HepG2 (cell line): Measurements from ENCODE around the gene SDC4. TPM values are rescaled to one million over a fixed set of nuclear protein-coding genes. Genes with fewer than 3 reads are reported as not detected.

ENCODE experiments used
- ARNTL ChIP-seq: sonication (generic); formaldehyde crosslinking; IDR thresholded peaks from 2 replicates; pipeline ENCODE4 v1.4.0; 2020; ENCODE audit warnings: mild to moderate bottlenecking, missing genetic modification reagents
- CREB1 ChIP-seq, 2 experiments: fragments of 450-650 bp in 1 of 2; IDR thresholded peaks; 2 replicates each; pipeline ENCODE4 v1.6.1; 2016 to 2017; ENCODE audit warnings: control low read depth in 1 of 2, mild to moderate bottlenecking in 1 of 2, missing compliant biosample characterization in 1 of 2, missing genetic modification characterization in 1 of 2
- DMAP1 ChIP-seq: IDR thresholded peaks from 2 replicates; pipeline ENCODE4 v1.6.1; 2016
- DPF2 ChIP-seq: sonication (generic); formaldehyde crosslinking; IDR thresholded peaks from 2 replicates; pipeline ENCODE4 v1.4.0; 2020; ENCODE audit warnings: mild to moderate bottlenecking, low read depth, missing genetic modification reagents, borderline replicate concordance
- FOXO1 ChIP-seq: sonication (generic); formaldehyde crosslinking; IDR thresholded peaks from 2 replicates; pipeline ENCODE4 v1.4.0; 2020; ENCODE audit warnings: missing genetic modification reagents
- HDAC1 ChIP-seq: sonication (generic); formaldehyde crosslinking; IDR thresholded peaks from 2 replicates; pipeline ENCODE4 v1.5.1; 2020; ENCODE audit warnings: mild to moderate bottlenecking, missing genetic modification reagents
- MEF2D ChIP-seq: sonication (generic); formaldehyde crosslinking; IDR thresholded peaks from 2 replicates; pipeline ENCODE4 v1.5.1; 2020; ENCODE audit warnings: mild to moderate bottlenecking, missing genetic modification reagents
- MTERF4 ChIP-seq: sonication (generic); formaldehyde crosslinking; IDR thresholded peaks from 2 replicates; pipeline ENCODE4 v1.8.0; 2023; ENCODE audit warnings: mild to moderate bottlenecking, missing genetic modification reagents
- NFATC3 ChIP-seq: sonication (generic); formaldehyde crosslinking; IDR thresholded peaks from 2 replicates; pipeline ENCODE4 v1.5.1; 2020; ENCODE audit warnings: mild to moderate bottlenecking, missing genetic modification reagents
- ONECUT2 ChIP-seq: sonication (generic); formaldehyde crosslinking; IDR thresholded peaks from 2 replicates; pipeline ENCODE4 v1.4.0; 2020; ENCODE audit warnings: missing genetic modification reagents
- PLRG1 ChIP-seq: fragments of 450-650 bp; conservative IDR thresholded peaks from 2 replicates; pipeline ENCODE4 v1.6.1; 2016
- RFX1 ChIP-seq: fragments of 450-650 bp; IDR thresholded peaks from 2 replicates; pipeline ENCODE4 v1.6.1; 2017
- RXRA ChIP-seq: sonication (generic); formaldehyde crosslinking; IDR thresholded peaks from 2 replicates; pipeline ENCODE4 v1.5.1; 2020; ENCODE audit warnings: missing genetic modification reagents
- SNAI1 ChIP-seq: sonication (generic); formaldehyde crosslinking; IDR thresholded peaks from 2 replicates; pipeline ENCODE4 v1.5.0; 2020; ENCODE audit warnings: mild to moderate bottlenecking, missing genetic modification reagents, borderline replicate concordance
- SOX13 ChIP-seq, 3 experiments: fragments of 450-650 bp in 1 of 3; sonication (generic) in 1 of 3; formaldehyde crosslinking in 1 of 3; IDR thresholded peaks in 2 of 3; conservative IDR thresholded peaks in 1 of 3; 2 replicates each; pipeline versions ENCODE4 v1.5.0 to v1.6.1; 2016 to 2020; ENCODE audit warnings: antibody characterized with exemption in 1 of 3, mild to moderate bottlenecking in 1 of 3, missing compliant biosample characterization in 1 of 3, missing genetic modification reagents in 1 of 3, moderate library complexity in 1 of 3
- TBX2 ChIP-seq: sonication (generic); formaldehyde crosslinking; IDR thresholded peaks from 2 replicates; pipeline ENCODE4 v1.5.0; 2020; ENCODE audit warnings: missing genetic modification reagents, mild to moderate bottlenecking, borderline replicate concordance
- TFDP2 ChIP-seq: sonication (generic); formaldehyde crosslinking; IDR thresholded peaks from 2 replicates; pipeline ENCODE4 v1.4.0; 2020; ENCODE audit warnings: missing genetic modification reagents
- TRIM22 ChIP-seq: fragments of 450-650 bp; IDR thresholded peaks from 2 replicates; pipeline ENCODE4 v1.6.1; 2017
- ZNF230 ChIP-seq: sonication (generic); formaldehyde crosslinking; IDR thresholded peaks from 2 replicates; pipeline ENCODE4 v1.4.0; 2020; ENCODE audit warnings: mild to moderate bottlenecking, missing genetic modification reagents
- ZNF235 ChIP-seq: sonication (generic); formaldehyde crosslinking; IDR thresholded peaks from 2 replicates; pipeline ENCODE4 v1.8.1; 2023; ENCODE audit warnings: mild to moderate bottlenecking, missing genetic modification reagents, borderline replicate concordance
- polyA plus RNA-seq, 8 experiments: library from polyadenylated mRNA; depleted of rRNA in 3 of 8; stranded (reverse) in 7 of 8; unstranded in 1 of 8; fragments of >200 nt; fragmentation: Illumina TruSeq in 4 of 8; extraction: Trizol in 4 of 8; gene quantifications; 2 replicates each; pipeline versions ENCODE4 v1.2.1 to v1.2.3, GENCODE V29; 2011 to 2016; ENCODE audit warnings: low read depth in 4 of 8, missing spikeins in 1 of 8, mixed read lengths in 1 of 8; ENCODE audit not compliant: insufficient read depth in 1 of 8
- total RNA-seq, 5 experiments: library from RNA; depleted of rRNA; stranded (reverse); fragments of >200 nt; fragmentation: Illumina TruSeq; extraction: Trizol; gene quantifications; 2 replicates each; pipeline ENCODE4 v1.2.3, GENCODE V29; 2016; ENCODE audit warnings: low read depth in 1 of 5
- TF ChIP-seq, protein P1 (sequence below): sonication (generic); formaldehyde crosslinking; IDR thresholded peaks from 2 replicates; pipeline ENCODE4 v1.8.0; 2022; ENCODE audit warnings: missing genetic modification reagents, low read depth, mild to moderate bottlenecking, borderline replicate concordance
- TF ChIP-seq, protein P2 (sequence below): sonication (generic); formaldehyde crosslinking; IDR thresholded peaks from 2 replicates; pipeline ENCODE4 v1.4.0; 2020; ENCODE audit warnings: mild to moderate bottlenecking, missing genetic modification reagents
- TF ChIP-seq, protein P3 (sequence below): sonication (generic); formaldehyde crosslinking; IDR thresholded peaks from 2 replicates; pipeline ENCODE4 v1.4.0; 2020; ENCODE audit warnings: mild to moderate bottlenecking, low read depth, missing genetic modification reagents

The SDC4 gene
- total and polyA plus RNA-seq, 2 of the 13 experiments (the other 11 are each of a cell fraction or from before 2014, with no cell fraction given): 49.0 to 65.1 TPM

- TF ChIP-seq, protein P1, sequence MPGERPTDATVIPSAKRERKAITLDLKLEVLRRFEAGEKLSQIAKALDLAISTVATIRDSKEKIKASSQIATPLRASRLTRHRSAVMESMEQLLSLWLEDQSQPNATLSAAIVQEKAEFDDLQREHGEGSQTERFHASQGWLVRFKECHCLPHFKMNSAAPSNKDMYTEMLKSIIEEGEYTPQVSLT (CRISPR knock-in tag): no peak
- TF ChIP-seq, protein P2, sequence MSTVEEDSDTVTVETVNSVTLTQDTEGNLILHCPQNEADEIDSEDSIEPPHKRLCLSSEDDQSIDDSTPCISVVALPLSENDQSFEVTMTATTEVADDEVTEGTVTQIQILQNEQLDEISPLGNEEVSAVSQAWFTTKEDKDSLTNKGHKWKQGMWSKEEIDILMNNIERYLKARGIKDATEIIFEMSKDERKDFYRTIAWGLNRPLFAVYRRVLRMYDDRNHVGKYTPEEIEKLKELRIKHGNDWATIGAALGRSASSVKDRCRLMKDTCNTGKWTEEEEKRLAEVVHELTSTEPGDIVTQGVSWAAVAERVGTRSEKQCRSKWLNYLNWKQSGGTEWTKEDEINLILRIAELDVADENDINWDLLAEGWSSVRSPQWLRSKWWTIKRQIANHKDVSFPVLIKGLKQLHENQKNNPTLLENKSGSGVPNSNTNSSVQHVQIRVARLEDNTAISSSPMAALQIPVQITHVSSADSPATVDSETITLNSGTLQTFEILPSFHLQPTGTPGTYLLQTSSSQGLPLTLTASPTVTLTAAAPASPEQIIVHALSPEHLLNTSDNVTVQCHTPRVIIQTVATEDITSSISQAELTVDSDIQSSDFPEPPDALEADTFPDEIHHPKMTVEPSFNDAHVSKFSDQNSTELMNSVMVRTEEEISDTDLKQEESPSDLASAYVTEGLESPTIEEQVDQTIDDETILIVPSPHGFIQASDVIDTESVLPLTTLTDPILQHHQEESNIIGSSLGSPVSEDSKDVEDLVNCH: no peak
- peak; percentile 77 for TF ChIP-seq HDAC1 (CRISPR knock-in tag)
- peak; percentile 75; the same call in 1 of the 2 replicates for TF ChIP-seq ONECUT2
- TF ChIP-seq TRIM22: no peak
- TF ChIP-seq ZNF230 (CRISPR knock-in tag): no peak
- TF ChIP-seq, protein P3, sequence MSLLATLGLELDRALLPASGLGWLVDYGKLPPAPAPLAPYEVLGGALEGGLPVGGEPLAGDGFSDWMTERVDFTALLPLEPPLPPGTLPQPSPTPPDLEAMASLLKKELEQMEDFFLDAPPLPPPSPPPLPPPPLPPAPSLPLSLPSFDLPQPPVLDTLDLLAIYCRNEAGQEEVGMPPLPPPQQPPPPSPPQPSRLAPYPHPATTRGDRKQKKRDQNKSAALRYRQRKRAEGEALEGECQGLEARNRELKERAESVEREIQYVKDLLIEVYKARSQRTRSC: no peak
- 0 out of 2 replicates have a peak, but pooled peaks have one; percentile 15 for TF ChIP-seq DMAP1 (CRISPR knock-in tag)
- peak; percentile 92 for TF ChIP-seq MTERF4
- no peak; the same call in 1 of the 2 replicates for TF ChIP-seq SOX13 (IDR thresholded peaks at IDR 0.05)
- TF ChIP-seq SOX13 (CRISPR knock-in tag; conservative IDR thresholded peaks at IDR 0.05 in 1 of 2, IDR thresholded peaks at IDR 0.05 in 1 of 2): peak in 1 of 2 experiments; percentile 7; a peak in 2 of 4 replicates
- TF ChIP-seq FOXO1 (CRISPR knock-in tag): peak; percentile 44; the same call in 1 of the 2 replicates
- TF ChIP-seq MEF2D (CRISPR knock-in tag): peak; percentile 10; the same call in 1 of the 2 replicates
- peak; percentile 71 for TF ChIP-seq TBX2 (CRISPR knock-in tag)
- 0 out of 2 replicates have a peak, but pooled peaks have one; percentile 18 for TF ChIP-seq SNAI1
- TF ChIP-seq NFATC3: no peak
- TF ChIP-seq ZNF235 (CRISPR knock-in tag): 0 out of 2 replicates have a peak, but pooled peaks have one; percentile 18
- no peak for TF ChIP-seq TFDP2
- TF ChIP-seq ARNTL: no peak; the same call in 1 of the 2 replicates
- no peak for TF ChIP-seq RFX1
- no peak for TF ChIP-seq CREB1 (IDR thresholded peaks at IDR 0.05)
- TF ChIP-seq CREB1 (CRISPR knock-in tag; IDR thresholded peaks at IDR 0.05): 0 out of 2 replicates have a peak, but pooled peaks have one; percentile 32
- TF ChIP-seq PLRG1: no peak
- peak; percentile 8; the same call in 1 of the 2 replicates for TF ChIP-seq DPF2 (CRISPR knock-in tag)
- 0 out of 2 replicates have a peak, but pooled peaks have one; percentile 10 for TF ChIP-seq RXRA (CRISPR knock-in tag)
Measured at GRCh38 chr20:45343532-45344167, 4.6 kb downstream of the SDC4 start (continued).
